Fibroblast of villous mesenchyme (primary cell): ENCODE results near the gene DCUN1D2. TPM values are rescaled to one million over a fixed set of nuclear protein-coding genes. Genes with fewer than 3 reads are reported as not detected.
A peak's percentile ranks its signal among the peaks of the same experiment; 100 is the strongest.

Experiments used
- DNase-seq: peaks from one replicate; pipeline ENCODE4 v3.0.0-alpha.2; 2010; ENCODE audit warnings: low read depth
- H3K4me3 ChIP-seq: 2 replicates; pipeline ENCODE4 v1.5.1; 2011; ENCODE audit warnings: low read depth, mild to moderate bottlenecking, low read length
- CTCF ChIP-seq: IDR thresholded peaks from 2 replicates; pipeline ENCODE4 v1.5.1; 2012; ENCODE audit warnings: low read depth, mild to moderate bottlenecking, low read length; ENCODE audit not compliant: insufficient read depth
- total RNA-seq: library from RNA; depleted of rRNA; stranded (reverse); fragments of >200 nt; gene quantifications from 2 replicates; pipeline ENCODE4 v1.2.3, GENCODE V29; 2012

DCUN1D2 gene
- 9.7 and 13.4 TPM in 2 replicates for total RNA-seq

- peak; percentile 97 for DNase-seq
- peak within 1 kb of the TSS; percentile 91 for H3K4me3 ChIP-seq
- no peak for TF ChIP-seq CTCF
These were observed at the start of gene DCUN1D2 for GRCh38 chr13:113490496-113491417. TSS of gene DCUN1D2 (minus strand) at chr13:113490711. CDS start at chr13:113490669, 42 bp downstream.

GRCh38 chr13:113539822-113540221 lies 49.3 kb upstream of the DCUN1D2 start:
- DNase-seq, result peak; percentile 58
- no peak overlapping the region for H3K4me3 ChIP-seq
- TF ChIP-seq CTCF, result no peak

- no peak for TF ChIP-seq CTCF
- no peak for DNase-seq
- no peak overlapping the region for H3K4me3 ChIP-seq
These were observed 48.7 kb upstream of the DCUN1D2 start for GRCh38 chr13:113539176-113539575.

- no peak overlapping the region for H3K4me3 ChIP-seq
- no peak for TF ChIP-seq CTCF
- no peak for DNase-seq
These were observed 48.2 kb upstream of the DCUN1D2 start for GRCh38 chr13:113538689-113539058.

- H3K4me3 ChIP-seq, result no peak overlapping the region
- TF ChIP-seq CTCF, result no peak
- DNase-seq, result no peak
These were observed 47.6 kb upstream of the DCUN1D2 start for GRCh38 chr13:113537909-113538688.

- no peak overlapping the region for H3K4me3 ChIP-seq
- DNase-seq, result no peak
- no peak for TF ChIP-seq CTCF
These were observed 46.7 kb upstream of the DCUN1D2 start for GRCh38 chr13:113537205-113537604.
